ENCODE results near the gene INO80B.
A peak's percentile ranks its signal among the peaks of the same experiment; 100 is the strongest.
"Not testable (repeated sequence)": the region's sequence is repeated elsewhere in the genome, so short reads cannot be mapped to it uniquely, and the experiment has no call there.

The INO80B gene

DNA sequence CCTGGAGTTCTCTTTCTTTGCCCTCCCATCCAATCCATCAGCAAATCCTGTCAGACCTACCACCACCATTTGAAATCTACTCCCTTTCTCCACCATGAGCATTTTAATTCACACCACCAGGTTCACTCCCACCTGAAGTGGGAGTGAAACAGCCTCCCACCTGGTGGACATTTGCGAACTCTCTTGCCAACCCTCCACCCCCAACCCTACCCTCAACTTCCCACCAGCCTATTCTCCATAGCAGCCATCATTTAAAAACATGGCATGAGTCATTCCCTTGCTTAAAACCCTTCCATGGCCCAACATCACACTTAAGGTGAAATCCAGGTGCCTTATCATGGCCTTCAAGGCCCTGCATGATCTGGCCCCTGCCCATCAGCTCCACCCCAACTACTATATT is 16.6 kb upstream of the INO80B start:
- Mint-ChIP-seq H3K9me3 (no peaks in the 10 kb centered on the region), H3K4me1 (ENCODE audit: low read depth) (peaks cover 25% of the 10 kb centered on the region), H3K36me3 (ENCODE audit: low read depth) (no peaks in the 10 kb centered on the region), H3K27ac (no peak overlapping the region), H3K4me3 (no peak overlapping the region), H3K27me3 (peaks cover 15% of the 10 kb centered on the region)

DNA sequence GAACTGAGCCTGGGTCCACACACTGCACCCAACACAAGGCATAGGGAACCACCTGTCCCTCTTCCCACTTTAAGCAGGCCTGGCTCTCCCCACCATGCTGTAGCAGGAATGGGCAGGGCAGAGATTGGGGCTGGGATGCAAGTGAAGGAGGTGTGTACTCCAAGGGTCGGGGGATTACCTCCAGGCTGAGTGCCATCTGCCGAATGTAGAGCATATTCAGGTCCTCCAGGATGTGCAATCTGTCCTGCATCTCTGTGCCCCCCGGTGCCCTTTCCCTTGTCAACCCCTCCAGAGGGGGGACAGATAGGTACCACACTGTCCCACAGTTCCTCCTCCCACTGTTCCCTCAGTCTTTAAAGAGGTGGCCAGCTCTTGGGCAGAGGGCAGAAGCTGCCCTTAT is 15.5 kb upstream of the INO80B start:
- H3K27me3 Mint-ChIP-seq = peaks cover 15% of the 10 kb centered on the region
- H3K9me3 Mint-ChIP-seq = no peaks in the 10 kb centered on the region
- H3K4me1 Mint-ChIP-seq (ENCODE audit: low read depth) = peaks cover 25% of the 10 kb centered on the region
- H3K27ac Mint-ChIP-seq = no peak overlapping the region
- no peaks in the 10 kb centered on the region for H3K36me3 Mint-ChIP-seq (ENCODE audit: low read depth)
- H3K4me3 Mint-ChIP-seq = no peak overlapping the region

DNA sequence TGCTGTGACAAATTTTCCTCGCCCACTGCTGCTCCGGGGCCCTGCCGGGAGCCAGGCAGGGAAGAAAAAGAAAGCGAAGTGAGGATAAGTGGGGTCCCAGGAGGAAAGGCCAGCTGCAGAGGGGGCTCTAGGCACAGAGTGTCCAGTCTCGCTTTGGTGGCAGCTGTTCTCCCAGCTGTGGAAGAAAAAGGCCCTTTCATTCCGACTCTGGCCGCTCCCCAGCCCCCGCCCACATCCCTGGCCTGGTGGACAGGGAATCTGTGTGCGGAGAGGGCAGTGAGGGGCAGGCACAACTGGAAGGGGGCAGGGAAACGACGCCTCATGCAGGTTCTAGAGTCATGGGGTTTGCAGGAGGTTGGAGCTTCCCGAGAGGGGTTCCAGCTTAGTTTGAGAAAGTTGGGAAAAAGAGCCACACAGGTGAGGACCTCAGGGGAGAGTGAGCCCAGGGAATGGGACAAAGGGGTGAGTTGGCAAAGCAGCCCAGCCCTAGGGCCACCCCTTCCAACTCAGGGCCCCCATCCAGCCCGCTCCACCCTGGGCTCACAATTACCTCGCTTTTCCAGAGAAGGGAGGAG is 15.0 kb upstream of the INO80B start:
- Mint-ChIP-seq H3K9me3 (no peaks in the 10 kb centered on the region), H3K27me3 (peaks cover 15% of the 10 kb centered on the region), H3K4me1 (ENCODE audit: low read depth) (peaks cover 25% of the 10 kb centered on the region), H3K36me3 (ENCODE audit: low read depth) (no peaks in the 10 kb centered on the region), H3K4me3 (peak overlapping the region; percentile 63), H3K27ac (no peak overlapping the region)

DNA sequence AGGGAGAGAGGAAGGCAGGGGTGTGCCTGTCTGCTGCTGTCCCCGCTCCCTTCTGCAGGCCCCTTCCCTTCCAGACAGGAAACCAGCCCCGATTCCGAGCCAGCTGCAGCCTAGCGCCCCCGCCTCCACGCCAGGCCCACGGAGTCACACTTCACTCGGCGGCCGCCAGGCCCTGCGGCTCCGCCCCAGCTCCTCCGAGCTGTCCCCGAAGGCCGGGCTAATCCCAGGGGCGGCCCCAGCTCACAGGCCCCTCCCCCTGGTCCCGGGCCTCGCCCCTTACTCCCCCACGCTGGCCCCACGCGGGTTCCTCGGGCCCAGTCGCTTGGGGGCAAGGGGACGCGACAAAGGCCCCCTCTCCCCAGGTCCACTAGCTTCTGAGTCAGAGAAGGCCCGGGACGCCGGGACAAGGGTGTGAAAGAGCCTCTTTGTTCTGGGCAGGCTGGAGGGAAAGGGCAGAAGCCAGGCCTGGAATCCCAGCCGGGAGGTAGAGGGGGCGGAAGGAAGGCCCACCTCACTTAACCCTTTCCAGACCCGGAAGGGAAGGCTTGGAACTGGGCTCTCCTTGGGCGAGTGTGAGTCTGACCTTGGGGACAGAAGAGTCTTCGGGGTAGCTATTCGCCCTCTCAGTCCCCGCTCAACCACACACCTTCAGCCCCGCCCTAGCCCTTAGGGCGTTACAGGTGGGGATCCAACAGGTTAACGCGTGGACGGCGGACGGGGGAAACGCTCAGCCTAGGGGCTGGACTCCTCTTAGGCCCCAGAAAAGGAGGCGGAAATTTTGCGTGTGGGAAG is 14.3 kb upstream of the INO80B start:
- Mint-ChIP-seq H3K27ac (no peak overlapping the region), H3K4me1 (ENCODE audit: low read depth) (peaks cover 25% of the 10 kb centered on the region), H3K27me3 (peaks cover 15% of the 10 kb centered on the region), H3K9me3 (no peaks in the 10 kb centered on the region), H3K36me3 (ENCODE audit: low read depth) (no peaks in the 10 kb centered on the region), H3K4me3 (peak overlapping the region; percentile 63)

DNA sequence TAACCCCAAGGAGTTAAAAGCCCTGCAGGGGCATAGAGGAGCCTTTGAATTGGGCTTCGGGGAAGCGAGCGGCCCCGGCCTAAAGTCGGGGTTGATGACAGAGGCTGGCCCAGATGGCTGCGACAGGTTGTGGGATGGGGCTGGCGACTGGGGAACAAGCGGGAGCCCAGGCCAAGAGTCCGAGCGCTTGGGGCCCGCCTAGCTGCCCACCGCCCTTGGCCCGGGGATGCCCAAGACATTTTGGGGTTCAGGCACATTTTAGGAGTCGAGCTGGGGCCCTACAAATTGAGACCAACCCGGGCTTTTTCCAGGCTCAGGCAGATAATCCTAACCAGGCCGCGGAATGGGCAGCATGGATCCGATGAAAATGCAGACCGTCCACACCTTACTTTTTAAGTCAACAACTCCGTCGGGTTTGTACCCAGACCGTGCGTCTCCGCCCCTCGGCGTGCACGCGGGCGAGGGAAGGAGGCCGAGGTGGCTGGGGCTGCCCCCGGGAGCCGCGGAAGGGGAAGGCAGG is 13.7 kb upstream of the INO80B start:
- Mint-ChIP-seq H3K36me3 (ENCODE audit: low read depth) (no peaks in the 10 kb centered on the region), H3K9me3 (no peaks in the 10 kb centered on the region), H3K4me1 (ENCODE audit: low read depth) (peaks cover 25% of the 10 kb centered on the region), H3K4me3 (peak overlapping the region; percentile 53), H3K27ac (no peak overlapping the region), H3K27me3 (peaks cover 15% of the 10 kb centered on the region)

DNA sequence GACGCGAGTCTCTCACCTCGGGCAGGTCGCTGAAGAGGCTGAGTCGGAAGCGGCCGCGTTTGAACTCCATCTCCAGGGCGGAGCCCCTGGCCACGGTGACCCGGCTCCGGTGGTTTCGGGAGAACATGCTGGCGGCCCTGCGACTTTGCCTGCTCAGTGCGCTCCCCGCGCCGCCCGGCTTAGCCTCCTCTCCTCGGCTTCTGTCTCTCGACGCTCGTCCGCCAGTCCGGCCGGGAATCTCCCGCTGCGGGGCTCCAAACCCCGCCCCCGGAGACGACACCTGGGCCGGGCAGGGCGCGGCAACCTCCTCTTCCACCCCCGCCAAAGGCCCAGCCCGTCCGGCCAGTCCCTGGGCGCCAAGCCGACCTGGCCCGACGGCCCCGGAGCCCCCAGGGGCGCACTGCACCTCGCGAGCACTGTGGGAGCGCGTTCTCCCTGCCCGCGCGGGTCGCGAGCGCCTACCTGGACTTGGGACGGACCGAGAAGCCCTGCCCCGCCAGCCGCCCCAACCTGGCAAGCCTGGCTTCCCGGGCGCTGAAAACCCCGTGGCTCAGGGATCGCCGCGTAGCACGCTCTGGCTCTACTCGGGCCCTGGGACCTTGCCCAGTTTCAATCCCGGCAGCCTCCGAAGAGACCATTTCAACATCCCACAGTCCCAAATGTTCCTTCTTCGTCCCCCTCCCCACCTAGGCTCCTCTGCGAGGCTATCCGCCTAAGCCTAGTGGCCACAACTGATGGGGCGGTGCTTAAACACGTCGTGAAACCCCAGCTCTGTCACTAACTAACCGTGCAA is 13.0 kb upstream of the INO80B start, which contains the start of gene RTKN:
Gene RTKN, minus strand, starts transcription at position 248 of the 793 bp plus-strand sequence. Its CDS starts 121 bp downstream, at position 127.
- Mint-ChIP-seq H3K27me3 (peaks cover 15% of the 10 kb centered on the region), H3K36me3 (ENCODE audit: low read depth) (no peaks in the 10 kb centered on the region), H3K9me3 (no peaks in the 10 kb centered on the region), H3K27ac (no peak within 1 kb of the TSS), H3K4me3 (peak within 1 kb of the TSS; percentile 66), H3K4me1 (ENCODE audit: low read depth) (peaks cover 24% of the 10 kb centered on the region)

DNA sequence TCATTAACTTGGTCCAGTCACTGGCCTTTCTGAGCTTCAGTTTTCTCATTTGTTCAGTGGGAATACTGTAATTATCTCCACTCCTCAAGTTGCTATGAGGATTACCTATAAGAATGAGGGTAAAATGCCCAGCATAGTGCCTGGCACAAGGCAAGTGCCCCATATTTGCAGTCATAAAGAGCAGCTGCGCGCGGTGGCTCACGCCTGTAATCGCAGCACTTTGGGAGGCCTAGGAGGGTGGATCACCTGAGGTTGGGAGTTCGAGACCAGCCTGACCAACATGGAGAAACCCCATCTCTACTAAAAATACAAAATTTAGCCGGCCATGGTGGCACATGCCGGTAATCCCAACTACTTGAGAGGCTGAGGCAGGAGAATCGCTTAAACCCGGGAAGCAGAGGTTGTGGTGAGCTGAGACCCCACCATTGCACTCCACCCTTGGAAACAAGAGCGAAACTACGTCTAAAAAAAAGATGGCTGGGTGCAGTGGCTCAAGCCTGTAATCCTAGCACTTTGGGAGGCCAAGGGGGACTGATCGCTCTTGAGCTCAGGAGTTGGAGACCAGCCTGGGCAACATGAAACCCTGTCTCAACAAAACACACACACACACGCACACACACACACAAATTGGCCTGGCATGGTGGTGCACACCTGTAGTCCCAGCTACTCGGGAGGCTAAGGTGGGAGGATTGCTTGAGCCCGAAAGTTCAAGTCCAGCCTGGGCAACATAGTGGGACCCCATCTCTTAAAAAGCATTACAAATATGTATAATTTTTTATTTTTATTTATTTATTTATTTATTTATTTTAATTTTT is 12.2 kb upstream of the INO80B start:
- Mint-ChIP-seq H3K4me1 (ENCODE audit: low read depth) (peaks cover 19% of the 10 kb centered on the region), H3K27me3 (peaks cover 15% of the 10 kb centered on the region), H3K4me3 (peak overlapping the region; percentile 66)
- H3K27ac Mint-ChIP-seq; H3K36me3 Mint-ChIP-seq (ENCODE audit: low read depth); H3K9me3 Mint-ChIP-seq: not testable (repeated sequence)

DNA sequence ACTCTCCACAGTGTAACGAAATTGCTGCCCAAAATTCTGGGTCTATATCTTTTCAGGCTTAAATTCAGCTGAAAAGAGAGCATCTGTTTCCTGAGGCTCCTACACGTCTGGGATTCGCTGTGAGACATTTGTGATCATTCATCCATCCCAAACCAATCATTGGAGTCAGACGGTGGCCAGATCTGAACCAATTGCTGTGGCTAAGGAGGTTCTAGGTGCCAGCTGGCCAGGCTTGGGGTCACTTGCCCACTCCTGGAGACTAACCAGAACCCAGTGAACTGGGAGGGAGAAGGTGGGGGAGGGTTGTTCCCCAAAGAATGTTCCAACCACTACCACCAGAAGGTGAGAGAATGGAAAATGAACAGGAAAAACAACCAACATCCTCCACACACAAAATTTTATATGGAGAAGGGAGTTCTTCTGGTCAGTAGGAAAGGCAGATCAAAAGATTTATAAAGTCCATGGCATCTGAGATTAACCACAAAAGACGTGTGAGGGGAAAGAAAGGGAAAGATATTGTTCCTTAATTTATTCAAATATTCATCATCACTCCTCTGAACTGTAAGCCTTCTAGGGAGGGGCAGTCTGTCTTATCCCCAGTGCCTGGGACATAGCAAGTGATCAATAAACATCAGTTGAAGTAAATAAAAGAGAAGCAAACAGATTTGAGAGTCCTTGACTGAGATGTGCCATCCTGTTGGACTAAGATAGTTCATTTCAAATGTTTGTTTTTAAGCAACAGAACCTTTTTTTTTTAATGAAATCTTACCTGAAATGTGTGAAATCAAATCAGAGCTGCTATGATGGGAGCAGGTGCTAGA is 10.2 kb upstream of the INO80B start:
- no peak overlapping the region for H3K4me3 Mint-ChIP-seq
- peaks cover 14% of the 10 kb centered on the region for H3K4me1 Mint-ChIP-seq (ENCODE audit: low read depth)
- no peaks in the 10 kb centered on the region for H3K36me3 Mint-ChIP-seq (ENCODE audit: low read depth)
- H3K27me3 Mint-ChIP-seq = peaks cover 13% of the 10 kb centered on the region
- no peak overlapping the region for H3K27ac Mint-ChIP-seq
- no peaks in the 10 kb centered on the region for H3K9me3 Mint-ChIP-seq

DNA sequence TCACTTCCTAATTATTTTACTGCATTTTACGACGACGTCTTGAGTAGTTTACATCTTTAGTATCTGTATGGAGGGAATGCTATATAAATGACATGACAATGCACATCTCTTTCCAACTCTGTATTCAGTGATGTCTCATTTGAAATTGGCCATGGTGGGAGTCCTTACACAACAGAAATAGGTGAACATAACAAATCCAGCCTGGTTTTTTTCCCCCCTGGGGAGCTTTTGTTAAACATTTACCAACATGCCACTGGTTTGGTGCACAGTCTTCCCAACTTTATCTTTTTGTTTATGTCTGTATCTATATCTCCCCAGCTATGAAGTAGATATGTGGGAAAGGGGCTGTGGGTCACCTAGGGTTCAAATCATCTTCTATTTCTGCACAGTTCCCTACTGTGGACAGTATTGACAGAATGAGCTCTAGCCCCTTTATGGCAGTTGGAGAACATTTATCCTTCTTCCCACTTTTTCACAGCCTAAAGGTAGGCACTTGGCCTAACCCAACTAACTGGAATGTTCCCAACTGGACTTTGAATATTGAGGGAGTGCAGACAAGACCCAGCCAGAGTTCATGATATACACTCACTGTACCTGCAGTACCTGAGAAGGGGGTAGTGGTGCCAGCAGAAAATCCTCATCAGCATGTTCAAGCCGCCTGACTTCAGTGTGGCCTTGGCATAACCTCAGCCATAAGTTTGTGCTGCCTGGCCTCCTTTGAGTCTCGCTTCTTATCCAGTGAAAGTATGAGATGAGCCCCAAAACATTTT is 7.5 kb upstream of the INO80B start:
- Mint-ChIP-seq H3K27ac (no peak overlapping the region), H3K4me1 (ENCODE audit: low read depth) (peaks cover 2% of the 10 kb centered on the region), H3K9me3 (no peaks in the 10 kb centered on the region), H3K36me3 (ENCODE audit: low read depth) (no peaks in the 10 kb centered on the region), H3K27me3 (peaks cover 2% of the 10 kb centered on the region), H3K4me3 (no peak overlapping the region)

DNA sequence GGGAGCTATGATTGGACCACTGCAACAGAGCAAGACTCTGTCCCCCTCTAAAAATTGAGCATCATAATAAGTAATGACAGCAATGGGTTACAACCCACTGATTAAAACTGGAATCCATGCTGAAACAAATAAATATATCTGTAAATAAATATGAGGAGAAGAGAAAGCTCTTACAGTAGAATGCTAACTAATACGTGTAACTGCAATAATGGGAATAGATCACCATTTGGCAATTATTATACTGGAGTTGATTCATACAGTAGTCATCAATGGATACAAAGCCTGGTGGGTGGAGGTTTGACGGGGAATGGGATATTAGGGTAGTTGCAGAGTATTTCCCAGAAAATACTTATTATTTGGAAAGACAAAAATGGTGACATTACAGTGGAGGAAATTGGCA is 6.1 kb upstream of the INO80B start:
- Mint-ChIP-seq H3K9me3 (no peaks in the 10 kb centered on the region), H3K4me1 (ENCODE audit: low read depth) (peaks cover 12% of the 10 kb centered on the region), H3K27me3 (no peaks in the 10 kb centered on the region), H3K27ac (no peak overlapping the region), H3K36me3 (ENCODE audit: low read depth) (no peaks in the 10 kb centered on the region), H3K4me3 (no peak overlapping the region)

DNA sequence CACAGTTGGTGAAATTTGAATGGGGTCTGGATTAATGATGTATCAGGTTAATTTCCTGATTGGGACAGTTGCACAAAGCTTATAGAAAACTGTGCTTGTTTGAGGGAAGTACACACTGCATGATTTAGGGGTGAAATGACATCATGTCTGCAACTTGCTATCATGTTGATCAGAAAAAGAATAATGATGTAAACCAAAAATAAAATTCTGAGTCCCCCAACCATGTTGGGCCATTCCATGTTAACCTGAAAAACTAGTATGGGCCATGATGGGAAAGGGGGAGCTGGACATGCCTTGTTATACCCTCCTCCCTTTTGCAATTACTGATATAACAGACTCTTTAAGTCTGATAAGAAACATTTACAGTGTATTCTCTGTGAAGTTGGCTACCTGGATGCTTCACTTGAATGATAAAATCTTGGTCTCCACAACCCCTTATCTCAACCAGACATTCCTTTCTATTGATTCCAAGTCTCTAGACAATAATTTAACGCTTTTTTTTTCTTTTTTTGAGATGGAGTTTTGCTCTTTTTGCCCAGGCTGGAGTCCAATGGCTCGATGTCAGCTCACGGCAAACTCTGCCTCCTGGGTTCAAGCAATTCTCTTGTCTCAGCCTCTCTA is 4.2 kb upstream of the INO80B start:
- Mint-ChIP-seq H3K27me3 (no peaks in the 10 kb centered on the region), H3K4me1 (ENCODE audit: low read depth) (peaks cover 28% of the 10 kb centered on the region), H3K36me3 (ENCODE audit: low read depth) (peaks cover 5% of the 10 kb centered on the region), H3K27ac (no peak overlapping the region), H3K4me3 (no peak overlapping the region), H3K9me3 (no peaks in the 10 kb centered on the region)

DNA sequence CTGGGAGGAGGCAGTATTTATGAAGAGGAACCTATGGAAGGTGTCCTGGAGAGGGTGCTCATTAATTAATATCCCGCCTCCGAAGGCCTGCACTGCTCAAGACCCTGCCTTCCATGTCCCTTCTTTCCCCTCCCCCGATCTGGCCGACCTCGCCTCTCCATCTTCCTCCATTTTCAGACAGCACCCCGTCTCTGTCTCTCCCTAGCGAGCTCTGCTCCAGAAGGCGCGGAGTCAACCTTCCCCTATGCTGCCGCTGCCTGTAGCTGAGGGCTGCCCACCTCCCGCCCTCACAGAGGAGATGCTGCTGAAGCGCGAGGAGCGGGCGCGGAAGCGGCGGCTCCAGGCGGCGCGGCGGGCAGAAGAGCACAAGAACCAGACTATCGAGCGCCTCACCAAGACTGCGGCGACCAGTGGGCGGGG is 2.3 kb downstream of the INO80B start:
- Mint-ChIP-seq H3K4me1 (ENCODE audit: low read depth) (peaks cover 67% of the 10 kb centered on the region), H3K9me3 (no peaks in the 10 kb centered on the region), H3K27me3 (no peaks in the 10 kb centered on the region), H3K4me3 (peak overlapping the region; percentile 96), H3K27ac (peak overlapping the region; percentile 94), H3K36me3 (ENCODE audit: low read depth) (peaks cover 19% of the 10 kb centered on the region)
